CD4-positive, alpha-beta T cell (primary cell): ENCODE results near the gene MYO15B. TPM values are rescaled to one million over a fixed set of nuclear protein-coding genes. Genes with fewer than 3 reads are reported as not detected.

Experiments used
- ATAC-seq: fragments of 200-7000 bp; cut with Tn5 transposase; one replicate; pipeline ENCODE4 v1.10.0; 2022; ENCODE audit warnings: mild to moderate bottlenecking; ENCODE audit not compliant: poor library complexity
- CTCF ChIA-PET: fragments of 350-600 bp; sonication (Branson Sonifier 250); formaldehyde crosslinking; loops from one replicate; lab custom pipeline; 2021; ENCODE audit warnings: antibody characterized with exemption, inconsistent platforms; lab: Charles Lee
- POLR2A ChIA-PET: fragments of 350-600 bp; sonication (Branson Sonifier 250); formaldehyde crosslinking; loops from one replicate; lab custom pipeline; 2021; ENCODE audit warnings: antibody characterized with exemption, inconsistent platforms; lab: Charles Lee
- DNase-seq, 14 experiments: peaks; one replicate each; pipeline ENCODE4 v3.0.0-alpha.2; 2013 to 2020; ENCODE audit warnings: mixed read lengths in 2 of 14
- H3K27ac ChIP-seq, 2 donors: one replicate each; pipeline versions ENCODE4 v1.5.1 to v1.7.0; 2013; ENCODE audit warnings: low read length in 2 of 2, low read depth in 1 of 2, mild to moderate bottlenecking in 1 of 2
- H3K27me3 ChIP-seq, 2 experiments: 1 replicate in 1 of 2; 2 replicates in 1 of 2; pipeline versions ENCODE4 v1.6.1 to v1.7.0; 2013; ENCODE audit warnings: low read length in 2 of 2, control low read depth in 1 of 2, mild to moderate bottlenecking in 1 of 2, moderate library complexity in 1 of 2; ENCODE audit not compliant: insufficient read depth in 2 of 2, control insufficient read depth in 1 of 2
- H3K36me3 ChIP-seq: one replicate; pipeline ENCODE4 v1.6.1; 2013; ENCODE audit warnings: low read length, control low read depth; ENCODE audit not compliant: insufficient read depth
- H3K4me1 ChIP-seq: one replicate; pipeline ENCODE4 v1.6.1; 2013; ENCODE audit warnings: low read length, control low read depth; ENCODE audit not compliant: insufficient read depth
- H3K4me3 ChIP-seq: one replicate; pipeline ENCODE4 v1.5.1; 2013; ENCODE audit warnings: mild to moderate bottlenecking, low read length, moderate library complexity
- H3K9me3 ChIP-seq, 2 experiments: 1 replicate in 1 of 2; 2 replicates in 1 of 2; pipeline versions ENCODE4 v1.6.1 to v1.7.0; 2013; ENCODE audit warnings: low read length in 2 of 2, mild to moderate bottlenecking in 2 of 2, control low read depth in 1 of 2, moderate library complexity in 1 of 2; ENCODE audit not compliant: control insufficient read depth in 1 of 2, insufficient read depth in 1 of 2
- H3K27ac Mint-ChIP-seq: one replicate; pipeline ENCODE4 v1.8.0; 2020; ENCODE audit warnings: mixed read lengths
- H3K27me3 Mint-ChIP-seq: one replicate; pipeline ENCODE4 v1.8.0; 2021; ENCODE audit warnings: mixed read lengths
- H3K36me3 Mint-ChIP-seq: one replicate; pipeline ENCODE4 v1.8.0; 2021; ENCODE audit warnings: low read depth, mixed read lengths
- H3K4me1 Mint-ChIP-seq: one replicate; pipeline ENCODE4 v1.8.0; 2021; ENCODE audit warnings: low read depth, mixed read lengths
- H3K4me3 Mint-ChIP-seq: one replicate; pipeline ENCODE4 v1.8.0; 2020; ENCODE audit warnings: mild to moderate bottlenecking, mixed read lengths
- H3K9me3 Mint-ChIP-seq: one replicate; pipeline ENCODE4 v1.8.0; 2020; ENCODE audit warnings: mixed read lengths
- intact Hi-C, 2 experiments: fragments of 100-400 bp; cut with DNase I in 1 of 2; cut with micrococcal nuclease in 1 of 2; formaldehyde crosslinking; loops; one replicate each; pipeline versions ENCODE4 v1.15.1 to v1.9.0; 2023 to 2025; cut with DNase I, micrococcal nuclease
- total RNA-seq, 174 experiments: library from RNA in 2 of 174; stranded (reverse) in 2 of 174; gene quantifications; one replicate each; pipeline ENCODE4 v1.2.3 and lab custom pipeline; 2021 to 2026
- TF ChIP-seq, protein P1 (sequence below): fragments of 200-600 bp; IDR thresholded peaks from one replicate; pipeline ENCODE4 v1.8.0; 2022; ENCODE audit warnings: antibody characterized with exemption, mild to moderate bottlenecking

MYO15B gene
- total RNA-seq, 2 experiments from 2014 or later, result 202 to 209 TPM

- ChIA-PET POLR2A (no interaction called here), CTCF (no interaction called here)
- no peak for ATAC-seq
- Mint-ChIP-seq H3K9me3 (no peaks in the 10 kb centered on the region), H3K36me3 (peaks cover 5% of the 10 kb centered on the region), H3K27me3 (no peaks in the 10 kb centered on the region), H3K27ac (no peak overlapping the region), H3K4me3 (no peak overlapping the region), H3K4me1 (no peaks in the 10 kb centered on the region)
- DNase-seq, result no peak
- Histone ChIP-seq H3K27me3 (no peaks in the 10 kb centered on the region), H3K36me3 (peaks cover 12% of the 10 kb centered on the region), H3K4me1 (peaks cover 8% of the 10 kb centered on the region), H3K4me3 (no peak overlapping the region), H3K27ac (no peak overlapping the region), H3K9me3 (no peaks in the 10 kb centered on the region)
- intact Hi-C loops, result no loop called here
- TF ChIP-seq, protein P1, sequence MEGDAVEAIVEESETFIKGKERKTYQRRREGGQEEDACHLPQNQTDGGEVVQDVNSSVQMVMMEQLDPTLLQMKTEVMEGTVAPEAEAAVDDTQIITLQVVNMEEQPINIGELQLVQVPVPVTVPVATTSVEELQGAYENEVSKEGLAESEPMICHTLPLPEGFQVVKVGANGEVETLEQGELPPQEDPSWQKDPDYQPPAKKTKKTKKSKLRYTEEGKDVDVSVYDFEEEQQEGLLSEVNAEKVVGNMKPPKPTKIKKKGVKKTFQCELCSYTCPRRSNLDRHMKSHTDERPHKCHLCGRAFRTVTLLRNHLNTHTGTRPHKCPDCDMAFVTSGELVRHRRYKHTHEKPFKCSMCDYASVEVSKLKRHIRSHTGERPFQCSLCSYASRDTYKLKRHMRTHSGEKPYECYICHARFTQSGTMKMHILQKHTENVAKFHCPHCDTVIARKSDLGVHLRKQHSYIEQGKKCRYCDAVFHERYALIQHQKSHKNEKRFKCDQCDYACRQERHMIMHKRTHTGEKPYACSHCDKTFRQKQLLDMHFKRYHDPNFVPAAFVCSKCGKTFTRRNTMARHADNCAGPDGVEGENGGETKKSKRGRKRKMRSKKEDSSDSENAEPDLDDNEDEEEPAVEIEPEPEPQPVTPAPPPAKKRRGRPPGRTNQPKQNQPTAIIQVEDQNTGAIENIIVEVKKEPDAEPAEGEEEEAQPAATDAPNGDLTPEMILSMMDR, result no peak
Measured at GRCh38 chr17:75642784-75643642, 55.4 kb downstream of the MYO15B start.

GRCh38 chr17:75643643-75644017 lies 56.0 kb downstream of the MYO15B start:
- TF ChIP-seq, protein P1, result no peak
- Mint-ChIP-seq H3K4me1 (no peaks in the 10 kb centered on the region), H3K9me3 (no peaks in the 10 kb centered on the region), H3K27ac (no peak overlapping the region), H3K27me3 (no peaks in the 10 kb centered on the region), H3K36me3 (peaks cover 8% of the 10 kb centered on the region), H3K4me3 (no peak overlapping the region)
- DNase-seq (no peak), ATAC-seq (no peak)
- H3K27me3 ChIP-seq, result no peaks in the 10 kb centered on the region
- CTCF ChIA-PET, result no interaction called here
- H3K9me3 ChIP-seq, result no peaks in the 10 kb centered on the region
- peaks cover 8% of the 10 kb centered on the region for H3K4me1 ChIP-seq
- POLR2A ChIA-PET, result no interaction called here
- H3K36me3 ChIP-seq, result peaks cover 12% of the 10 kb centered on the region
- no peak overlapping the region for H3K27ac ChIP-seq
- intact Hi-C loops, result no loop called here
- H3K4me3 ChIP-seq, result no peak overlapping the region

- intact Hi-C loops, result no loop called here
- H3K27ac ChIP-seq, result no peak overlapping the region
- peaks cover 28% of the 10 kb centered on the region for H3K36me3 ChIP-seq
Measured at GRCh38 chr17:75645501-75645888, 57.9 kb downstream of the MYO15B start.

More at GRCh38 chr17:75645501-75645888, 57.9 kb downstream of the MYO15B start:
- Histone ChIP-seq H3K4me3 (no peak overlapping the region), H3K9me3 (no peaks in the 10 kb centered on the region), H3K27me3 (no peaks in the 10 kb centered on the region), H3K4me1 (peaks cover 8% of the 10 kb centered on the region)
- H3K36me3 Mint-ChIP-seq, result peaks cover 26% of the 10 kb centered on the region
- CTCF ChIA-PET, result interaction anchor here (1.0 to 1.9 kb wide), 2 partner anchors 13 to 104 kb away, joined by 3 to 8 read pairs; partner anchors contain the start of gene SMIM5
- no peaks in the 10 kb centered on the region for H3K27me3 Mint-ChIP-seq
- DNase-seq (no peak), ATAC-seq (no peak)
- TF ChIP-seq, protein P1, result no peak
- H3K27ac Mint-ChIP-seq, result no peak overlapping the region
- H3K4me3 Mint-ChIP-seq, result no peak overlapping the region
- POLR2A ChIA-PET, result no interaction called here
- no peaks in the 10 kb centered on the region for H3K9me3 Mint-ChIP-seq
- H3K4me1 Mint-ChIP-seq, result no peaks in the 10 kb centered on the region
